Stimulated activated CD4-positive, alpha-beta T cell treated with anti-CD3 and anti-CD28 coated beads, Interleukin-4, amount 100 ng/mL, for 4 hours (primary cell): ENCODE data around the gene USF2.
A peak's percentile ranks its signal among the peaks of the same experiment; 100 is the strongest.

ENCODE experiments used
- DNase-seq, 2 experiments: peaks; one replicate each; pipeline ENCODE4 v3.0.0-alpha.2; 2020

Gene USF2

DNA sequence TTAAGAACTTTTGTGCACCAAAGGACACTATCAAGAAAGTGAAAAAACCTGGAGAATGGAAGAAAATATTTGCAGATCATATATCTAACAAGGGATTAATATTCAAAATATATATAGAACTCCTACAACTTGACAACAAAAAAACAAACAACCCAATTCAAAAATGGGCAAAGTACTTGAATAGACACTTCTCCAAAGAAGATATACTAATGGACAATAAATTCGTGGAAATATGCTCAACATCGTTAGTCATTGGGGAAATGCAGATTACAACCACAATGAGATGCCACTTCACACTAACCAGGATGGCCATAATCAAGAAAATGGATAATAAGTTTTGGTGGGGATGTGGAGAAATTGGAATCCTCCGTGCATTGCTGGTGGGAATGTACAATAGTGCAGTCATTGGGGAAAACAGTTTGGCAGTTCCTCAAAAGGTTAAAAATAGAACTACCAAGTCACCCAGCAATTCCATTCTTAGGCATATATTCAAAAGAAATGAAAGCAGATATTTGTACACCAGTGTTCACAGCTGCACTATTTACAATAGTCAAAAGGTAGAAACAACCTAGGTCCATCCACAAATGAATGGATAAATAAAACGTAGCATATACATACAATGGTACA, 22.2 kb upstream of the USF2 start:
- DNase-seq, result no peak

GRCh38 chr19:35247526-35248309, 21.0 kb upstream of the USF2 start:
- peak; percentile 53 to 61 for DNase-seq

- peak; percentile 63 for DNase-seq
These were observed 20.2 kb upstream of the USF2 start, which contains the start of gene LSR for GRCh38 chr19:35248310-35249145. TSS of gene LSR (plus strand) at chr19:35249002. CDS start at chr19:35249023, 21 bp downstream.

- DNase-seq, result no peak
These were observed 19.5 kb upstream of the USF2 start for GRCh38 chr19:35249146-35249847.

GRCh38 chr19:35249848-35250711, 18.7 kb upstream of the USF2 start:
- DNase-seq, result no peak

GRCh38 chr19:35251456-35251855, 17.3 kb upstream of the USF2 start:
- DNase-seq, result no peak

- DNase-seq, result no peak
These were observed 15.2 kb upstream of the USF2 start for GRCh38 chr19:35253316-35254286.

GRCh38 chr19:35254341-35255297, 14.1 kb upstream of the USF2 start:
- no peak for DNase-seq

DNA sequence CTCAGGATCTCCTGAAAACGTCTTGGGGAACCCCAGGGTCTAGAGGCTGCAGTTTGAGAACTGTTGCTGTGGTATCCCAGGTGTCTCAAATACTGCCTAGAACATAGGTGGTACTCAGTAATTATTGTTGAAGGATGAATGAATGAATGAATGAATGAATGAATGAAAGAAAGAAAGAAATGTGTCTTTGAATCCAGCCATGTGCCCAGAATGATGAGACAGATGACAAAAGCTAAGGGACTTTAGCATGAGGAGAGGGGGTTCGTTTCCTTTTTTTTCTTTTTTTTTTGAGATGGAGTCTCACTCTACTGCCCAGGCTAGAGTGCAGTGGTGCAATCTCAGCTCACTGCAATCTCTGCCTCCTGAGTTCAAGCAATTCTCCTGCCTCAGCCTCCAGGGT, 12.2 kb upstream of the USF2 start:
- no peak for DNase-seq

- no peak for DNase-seq
These were observed 11.7 kb upstream of the USF2 start for GRCh38 chr19:35257113-35257461.

DNA sequence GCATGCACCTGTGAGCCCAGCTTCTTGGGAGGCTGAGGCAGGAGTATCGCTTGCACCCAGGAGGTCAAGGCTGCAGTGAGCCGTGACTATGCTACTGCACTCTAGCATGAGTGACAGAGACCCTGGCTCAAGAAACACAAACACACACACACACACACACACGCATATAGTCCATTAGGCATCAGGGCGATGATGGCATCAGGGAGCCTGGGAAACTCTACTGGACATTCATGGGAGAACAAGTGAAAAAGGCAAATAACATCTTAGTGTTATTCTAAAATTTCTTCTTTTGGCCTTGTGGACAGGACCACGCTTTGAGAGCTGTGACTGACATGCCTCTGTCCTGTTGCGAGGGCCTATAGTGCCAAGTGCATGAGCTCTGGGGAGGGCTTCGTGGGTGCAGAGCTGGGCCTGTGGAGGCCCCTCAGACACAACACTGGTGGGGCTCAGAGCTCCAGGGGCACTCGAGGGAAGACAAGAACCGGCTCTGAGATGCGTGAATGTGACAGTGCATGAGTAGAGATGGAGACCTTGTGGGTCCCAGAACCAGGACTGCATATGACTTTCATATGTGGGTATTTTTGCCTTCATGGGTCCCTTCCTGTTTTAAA, 8.0 kb upstream of the USF2 start:
- DNase-seq, result no peak

DNA sequence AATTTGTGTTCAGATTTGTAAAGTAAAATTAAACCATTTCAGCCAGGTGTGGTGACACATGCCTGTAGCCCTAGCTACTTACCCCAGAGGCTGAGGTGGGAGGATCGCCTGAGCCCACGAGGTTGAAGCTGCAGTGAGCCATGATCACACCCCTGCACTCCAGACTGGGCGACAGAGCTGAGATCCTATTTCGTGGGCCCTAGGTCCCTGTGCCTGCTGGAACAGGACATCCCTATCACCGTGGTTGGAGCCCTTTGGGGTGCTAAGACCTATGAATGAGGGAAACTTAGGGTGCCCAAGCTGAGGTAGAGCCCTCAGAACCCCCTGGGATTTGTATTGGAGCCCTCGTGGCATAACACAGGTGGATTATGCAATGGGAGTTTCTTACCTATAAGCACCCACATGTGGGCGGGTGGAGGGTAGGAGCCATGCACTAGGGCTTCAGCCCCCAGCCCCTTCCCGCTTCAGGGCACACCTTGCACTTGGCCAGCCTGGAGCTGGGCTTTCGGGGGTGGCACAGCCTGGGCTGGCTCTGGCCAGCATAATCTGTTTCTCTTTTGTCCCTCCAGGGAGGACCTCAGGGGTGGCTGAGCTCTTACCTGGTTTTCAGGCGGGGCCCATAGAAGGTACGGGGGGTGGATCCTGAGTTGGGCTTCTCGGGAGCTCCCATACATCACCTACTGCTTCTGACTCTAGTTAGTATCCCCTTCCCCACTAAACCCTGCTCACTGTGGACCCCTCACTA, 7.2 kb upstream of the USF2 start:
- DNase-seq, result no peak

- DNase-seq, result no peak
These were observed 6.5 kb upstream of the USF2 start for GRCh38 chr19:35262101-35262761.

GRCh38 chr19:35264268-35265125, 4.3 kb upstream of the USF2 start:
- DNase-seq, result no peak

DNA sequence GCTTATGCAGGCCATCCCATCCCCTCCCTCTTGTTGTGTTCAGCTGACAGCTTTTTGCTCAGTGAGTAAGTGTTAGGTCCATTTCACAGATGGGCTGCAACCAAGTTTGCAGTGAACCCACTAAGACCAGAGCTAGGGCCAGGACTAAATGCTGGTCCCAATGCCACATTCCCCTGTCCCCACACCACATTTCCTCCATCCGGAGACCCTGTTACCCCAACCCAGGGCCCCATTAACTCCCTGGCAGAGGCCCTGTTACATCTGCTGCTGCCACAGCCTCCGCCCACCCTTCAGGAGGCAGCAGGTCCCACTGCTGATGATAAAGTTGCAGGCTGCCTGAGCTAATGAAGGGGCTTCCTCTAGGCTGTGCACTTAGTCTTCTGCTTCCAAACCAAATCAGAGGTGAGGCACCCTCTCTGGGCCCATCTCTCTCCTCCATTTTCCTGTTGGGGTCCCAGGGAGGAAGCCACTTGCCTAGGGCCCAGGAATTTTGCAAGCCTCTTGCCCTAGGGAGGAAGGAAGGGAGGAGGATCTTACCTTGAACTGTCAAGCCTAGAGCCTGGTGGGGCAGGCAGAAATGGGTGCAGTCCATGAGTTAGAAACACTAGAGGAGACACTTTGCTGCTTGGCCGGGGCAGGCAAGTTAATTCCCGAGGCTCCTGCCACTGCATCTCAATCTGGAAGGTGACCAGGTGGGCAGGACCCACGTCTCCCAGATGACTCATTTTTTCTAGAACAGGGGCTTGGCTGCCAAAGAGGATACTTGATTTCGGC, 3.4 kb upstream of the USF2 start:
- DNase-seq, result no peak
